ENCODE data around the gene CFAP57. TPM values are rescaled to one million over a fixed set of nuclear protein-coding genes. Genes with fewer than 3 reads are reported as not detected.

The CFAP57 gene
- total RNA-seq (2022; extraction: Qiagen RNA extraction) = 0.36 to 0.62 TPM (median 0.47 TPM) in 5 replicates

DNA sequence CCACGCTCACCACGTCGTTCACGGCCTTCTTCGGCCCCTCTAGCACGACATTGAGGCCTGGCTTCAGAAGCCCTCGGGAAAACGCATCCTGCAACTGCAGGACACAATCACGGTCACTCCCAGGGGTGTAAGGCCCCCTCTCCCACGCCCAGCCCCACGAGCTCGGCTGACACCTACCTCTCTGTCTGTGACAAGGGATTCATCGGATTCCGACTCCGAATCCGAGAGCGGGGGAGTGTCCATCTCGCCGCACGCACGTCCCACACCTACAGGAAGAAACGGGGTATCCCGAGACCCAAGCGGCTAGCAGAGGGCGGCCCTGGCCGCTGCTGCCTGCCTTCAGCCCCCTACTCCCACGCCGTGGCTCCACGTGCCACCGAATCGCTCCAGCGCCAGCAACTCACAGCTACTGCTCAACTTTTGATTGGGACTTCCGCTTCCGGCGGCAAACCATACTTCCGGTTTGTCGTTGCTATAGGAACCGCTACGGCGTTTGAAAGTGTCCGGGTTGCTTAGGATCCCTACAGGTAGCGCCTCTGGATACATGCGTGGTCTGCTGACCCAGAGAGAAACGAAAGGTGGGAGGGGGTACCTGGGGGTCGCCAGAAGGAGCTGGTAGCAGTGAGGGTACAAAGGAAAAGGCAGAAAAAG is at the start of gene CFAP57, which contains the start of gene EBNA1BP2:
CFAP57 (plus strand) TSS at position 455 of the 651 bp plus-strand sequence. CDS start 424 bp downstream, outside the sequence.
EBNA1BP2 (minus strand) TSS at position 415 of the 651 bp plus-strand sequence; CDS start at position 243, 172 bp downstream.

GRCh38 chr1:43269627-43270375 is 97.7 kb downstream of the CFAP57 start, which contains the start of gene TMEM125:
Gene TMEM125 (plus strand): TSS chr1:43269983. CDS start chr1:43272723, 2,740 bp downstream.

GRCh38 chr1:43285269-43285990 is 113.3 kb downstream of the CFAP57 start, which contains the start of gene C1orf210:
Gene C1orf210 (minus strand): TSS chr1:43285581. CDS start chr1:43283270, 2,311 bp downstream.

GRCh38 chr1:43300378-43301094 is 128.4 kb downstream of the CFAP57 start, which contains the start of gene TIE1:
Gene TIE1 (plus strand): TSS chr1:43300982. CDS start chr1:43301072, 90 bp downstream.

Other genes with a start within 250 kb of the CFAP57 start
- gene SLC2A1, start 213.5 kb upstream of the CFAP57 start, total RNA-seq (2022; extraction: Qiagen RNA extraction) = 113 to 147 TPM (median 130 TPM) in 5 replicates
- 176 to 196 TPM (median 188 TPM) in 5 replicates for gene EBNA1BP2, start within 50 bp of the CFAP57 start, total RNA-seq (2022; extraction: Qiagen RNA extraction)
- 0.09 TPM in 1 of 5 replicates, not detected in the others for gene TMEM125, start 97.7 kb downstream of the CFAP57 start, total RNA-seq (2022; extraction: Qiagen RNA extraction)
- gene C1orf210, start 113.3 kb downstream of the CFAP57 start, total RNA-seq (2022; extraction: Qiagen RNA extraction) = not detected in 5 replicates
- gene TIE1, start 128.7 kb downstream of the CFAP57 start, total RNA-seq (2022; extraction: Qiagen RNA extraction) = not detected in 5 replicates
- gene MPL, start 165.5 kb downstream of the CFAP57 start, total RNA-seq (2022; extraction: Qiagen RNA extraction) = 0.14 TPM in 1 of 5 replicates, not detected in the others
- 187 to 214 TPM (median 200 TPM) in 5 replicates for gene CDC20, start 186.7 kb downstream of the CFAP57 start, total RNA-seq (2022; extraction: Qiagen RNA extraction)
- gene ELOVL1, start 195.7 kb downstream of the CFAP57 start, total RNA-seq (2022; extraction: Qiagen RNA extraction) = 144 to 161 TPM (median 146 TPM) in 5 replicates
- gene MED8, start 217.5 kb downstream of the CFAP57 start, total RNA-seq (2022; extraction: Qiagen RNA extraction) = 36.6 to 38.3 TPM (median 37.3 TPM) in 5 replicates
- gene SZT2, start 217.6 kb downstream of the CFAP57 start, total RNA-seq (2022; extraction: Qiagen RNA extraction) = 5.5 to 8.7 TPM (median 8.3 TPM) in 5 replicates